22Rv1 (cell line): ENCODE data around the gene MTSS2.
"Not testable (repeated sequence)": the region's sequence is repeated elsewhere in the genome, so short reads cannot be mapped to it uniquely, and the experiment has no call there.

Experiments
- H3K27ac ChIP-seq: fragments of 450-650 bp; 2 replicates; pipeline ENCODE4 v1.5.1; 2017
- ZFX ChIP-seq: fragments of 450-650 bp; IDR thresholded peaks from 2 replicates; pipeline ENCODE4 v1.6.1; 2017; ENCODE audit warnings: antibody characterized with exemption, borderline replicate concordance
- TF ChIP-seq, protein P1 (sequence below): fragments of 450-650 bp; IDR thresholded peaks from 2 replicates; pipeline ENCODE4 v1.5.1; 2017; ENCODE audit warnings: mild to moderate bottlenecking

MTSS2 gene

DNA sequence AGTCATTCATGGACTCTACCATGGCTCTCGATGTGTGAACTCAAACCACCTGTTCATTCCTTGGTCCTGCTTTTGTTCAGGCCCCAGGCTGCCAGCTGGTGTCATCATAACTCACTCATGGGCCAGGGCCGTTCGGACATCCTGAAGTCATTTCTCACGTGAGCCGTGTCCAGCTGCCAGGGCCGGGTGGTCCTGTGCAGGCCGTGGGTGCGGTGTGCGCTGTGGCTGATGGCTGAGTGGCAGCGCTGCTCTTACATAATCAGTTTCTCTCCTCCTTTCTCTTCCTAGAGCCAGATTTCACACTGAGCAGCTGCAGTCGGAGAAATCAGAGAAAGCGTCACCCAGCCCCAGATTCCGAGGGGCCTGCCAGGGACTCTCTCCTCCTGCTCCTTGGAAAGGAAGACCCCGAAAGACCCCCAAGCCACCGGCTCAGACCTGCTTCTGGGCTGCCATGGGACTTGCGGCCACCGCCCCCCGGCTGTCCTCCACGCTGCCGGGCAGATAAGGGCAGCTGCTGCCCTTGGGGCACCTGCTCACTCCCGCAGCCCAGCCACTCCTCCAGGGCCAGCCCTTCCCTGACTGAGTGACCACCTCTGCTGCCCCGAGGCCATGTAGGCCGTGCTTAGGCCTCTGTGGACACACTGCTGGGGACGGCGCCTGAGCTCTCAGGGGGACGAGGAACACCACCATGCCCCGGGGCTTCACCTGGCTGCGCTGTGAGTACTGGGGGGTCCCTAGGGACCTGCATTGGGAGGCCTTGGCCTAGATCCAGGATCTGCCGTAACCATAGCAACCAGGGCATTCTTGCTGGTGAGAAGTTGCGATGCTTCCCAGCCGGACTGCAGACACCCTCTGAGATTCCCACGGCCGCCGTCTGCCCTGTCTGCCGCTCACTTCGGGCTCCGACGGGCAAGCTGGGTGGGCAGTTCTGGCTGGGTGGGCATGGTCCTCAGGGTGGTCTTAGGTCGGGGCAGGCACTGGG is 39.3 kb downstream of the MTSS2 start, which contains the start of gene IL34:
TSS of gene IL34 (plus strand) at position 300 of the 982 bp plus-strand sequence. CDS start at position 689, 389 bp downstream.
- TF ChIP-seq, protein P1, sequence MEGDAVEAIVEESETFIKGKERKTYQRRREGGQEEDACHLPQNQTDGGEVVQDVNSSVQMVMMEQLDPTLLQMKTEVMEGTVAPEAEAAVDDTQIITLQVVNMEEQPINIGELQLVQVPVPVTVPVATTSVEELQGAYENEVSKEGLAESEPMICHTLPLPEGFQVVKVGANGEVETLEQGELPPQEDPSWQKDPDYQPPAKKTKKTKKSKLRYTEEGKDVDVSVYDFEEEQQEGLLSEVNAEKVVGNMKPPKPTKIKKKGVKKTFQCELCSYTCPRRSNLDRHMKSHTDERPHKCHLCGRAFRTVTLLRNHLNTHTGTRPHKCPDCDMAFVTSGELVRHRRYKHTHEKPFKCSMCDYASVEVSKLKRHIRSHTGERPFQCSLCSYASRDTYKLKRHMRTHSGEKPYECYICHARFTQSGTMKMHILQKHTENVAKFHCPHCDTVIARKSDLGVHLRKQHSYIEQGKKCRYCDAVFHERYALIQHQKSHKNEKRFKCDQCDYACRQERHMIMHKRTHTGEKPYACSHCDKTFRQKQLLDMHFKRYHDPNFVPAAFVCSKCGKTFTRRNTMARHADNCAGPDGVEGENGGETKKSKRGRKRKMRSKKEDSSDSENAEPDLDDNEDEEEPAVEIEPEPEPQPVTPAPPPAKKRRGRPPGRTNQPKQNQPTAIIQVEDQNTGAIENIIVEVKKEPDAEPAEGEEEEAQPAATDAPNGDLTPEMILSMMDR: no peak
- no peak for TF ChIP-seq ZFX
- H3K27ac ChIP-seq: no peak within 1 kb of the TSS

DNA sequence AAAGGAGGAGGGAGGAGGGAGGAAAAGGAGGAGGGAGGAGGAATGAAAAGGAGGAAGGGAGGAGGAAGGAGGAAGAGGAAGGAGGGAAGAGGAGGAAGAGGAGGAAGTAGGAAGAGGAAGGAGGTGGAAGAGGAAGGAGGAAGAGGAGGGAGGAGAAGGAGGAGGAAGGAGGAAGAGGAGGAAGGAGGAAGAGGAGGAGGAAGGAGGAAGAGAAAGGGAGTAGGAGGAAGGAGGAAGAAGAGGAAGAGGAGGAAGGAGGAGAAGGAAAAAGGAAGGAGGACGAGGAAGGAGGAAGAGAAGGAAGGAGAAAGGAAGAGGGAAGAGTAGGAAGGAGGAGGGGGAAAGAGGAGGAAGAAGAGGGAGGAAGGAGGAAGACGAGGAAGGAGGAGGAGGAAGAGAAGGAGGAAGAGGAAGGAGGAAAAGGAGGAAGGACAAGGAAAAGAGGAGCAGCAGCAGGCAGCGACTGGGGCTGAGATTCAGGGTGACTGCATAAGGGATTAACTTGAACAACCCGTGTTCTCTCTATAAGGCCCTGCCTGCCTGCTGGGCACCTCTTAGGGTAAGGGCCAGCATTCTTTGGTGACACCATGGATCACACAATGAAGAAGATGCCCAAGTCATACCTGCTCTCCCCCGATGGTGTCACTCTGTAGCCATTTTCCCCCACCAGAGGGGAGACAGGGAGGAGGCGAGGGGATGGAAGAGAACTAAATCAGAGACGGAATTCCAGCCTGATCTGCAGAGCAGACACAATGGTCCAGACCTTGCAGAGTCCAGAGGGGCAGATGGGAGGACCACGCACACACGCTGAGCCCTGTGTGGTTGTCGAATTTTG is 40.9 kb downstream of the MTSS2 start:
- H3K27ac ChIP-seq: no peak overlapping the region
- TF ChIP-seq ZFX: no peak
- TF ChIP-seq, protein P1: no peak

DNA sequence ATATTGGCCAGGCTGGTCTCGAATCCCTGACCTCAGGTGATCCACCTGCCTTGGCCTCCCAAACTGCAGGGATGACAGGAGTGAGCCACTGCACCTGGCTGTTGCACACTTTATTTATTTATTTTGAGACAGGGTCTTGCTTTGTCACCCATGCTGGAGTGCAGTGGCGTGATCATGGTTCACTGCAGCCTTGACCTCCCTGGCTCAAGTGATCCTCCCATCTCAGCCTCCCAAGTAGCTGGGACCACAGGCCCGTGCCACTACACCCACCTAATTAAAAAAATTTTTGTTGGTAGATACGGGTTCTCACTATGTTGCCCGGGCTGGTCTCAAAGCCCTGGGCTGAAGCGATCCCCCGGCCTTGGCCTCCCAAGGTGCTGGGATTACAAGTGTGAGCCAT is 42.6 kb downstream of the MTSS2 start:
- H3K27ac ChIP-seq: not testable (repeated sequence)

DNA sequence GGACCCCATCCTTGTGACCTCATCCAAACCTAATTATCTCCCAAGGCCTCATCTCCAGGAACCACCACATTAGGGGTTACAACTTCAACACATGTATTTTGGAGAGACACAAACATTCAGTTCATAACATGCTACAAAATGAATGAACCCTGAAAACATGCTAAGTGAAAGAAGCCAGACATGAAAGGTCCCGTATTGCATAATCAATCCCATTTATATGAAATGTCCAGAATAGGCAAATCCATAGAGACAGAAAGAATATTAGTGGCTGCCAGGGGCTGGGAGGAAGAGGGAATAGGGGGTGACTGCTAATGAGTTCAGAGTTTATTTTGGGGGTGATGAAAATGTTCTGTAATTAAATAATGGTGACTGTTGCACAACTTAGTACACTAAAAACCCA is 43.2 kb downstream of the MTSS2 start:
- H3K27ac ChIP-seq: no peak overlapping the region
- TF ChIP-seq, protein P1: no peak
- no peak for TF ChIP-seq ZFX

DNA sequence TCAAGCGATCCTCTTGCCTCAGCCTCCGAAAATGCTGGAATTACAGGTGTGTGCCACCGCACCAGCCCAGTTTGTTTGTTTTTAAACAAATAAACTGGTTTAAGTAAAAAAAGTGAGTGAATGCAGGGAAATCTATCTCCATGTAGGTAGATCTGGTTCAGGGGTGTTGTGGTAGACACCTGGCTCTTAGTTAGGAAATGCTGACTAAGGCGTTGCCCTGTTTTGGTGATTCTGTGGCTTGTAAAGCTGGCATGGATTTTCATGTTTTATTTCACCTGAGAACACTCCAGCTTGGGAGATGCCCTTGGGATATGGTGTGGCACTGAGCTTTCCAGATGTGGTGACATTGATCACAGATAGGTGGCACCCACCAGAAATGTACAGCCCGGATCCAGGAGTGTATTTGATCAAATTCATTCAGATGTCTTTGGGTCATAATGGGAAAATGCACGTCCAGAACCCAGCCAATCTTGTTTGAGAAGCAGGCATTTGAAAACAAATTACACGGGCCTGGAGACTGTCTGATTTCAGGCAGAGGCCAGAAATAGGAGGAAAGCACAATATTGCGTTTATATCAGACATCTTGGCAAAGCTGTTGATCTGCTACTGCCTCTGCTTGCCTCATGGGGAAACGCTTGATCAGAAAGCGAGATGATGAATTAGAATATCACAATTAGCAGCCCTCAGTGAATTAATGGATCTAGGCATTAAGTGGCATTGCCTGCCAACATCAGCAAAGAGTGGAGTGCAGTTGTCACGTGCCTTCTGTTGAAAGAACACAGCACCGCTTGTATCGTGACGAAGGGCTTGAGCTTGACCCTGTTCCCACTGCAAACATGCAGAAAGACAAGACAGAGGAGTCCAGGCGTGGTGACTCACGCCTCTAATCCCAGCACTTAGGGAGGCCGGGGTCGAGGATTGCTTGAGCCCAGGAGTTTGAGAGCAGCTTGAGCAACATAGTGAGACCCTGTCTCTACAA is 46.8 kb downstream of the MTSS2 start:
- no peak overlapping the region for H3K27ac ChIP-seq
- no peak for TF ChIP-seq ZFX
- TF ChIP-seq, protein P1: no peak
